Upper lobe of right lung (tissue), 1 donor: Measurements from ENCODE around the gene BCAR3. TPM values are rescaled to one million over a fixed set of nuclear protein-coding genes. Genes with fewer than 3 reads are reported as not detected.

Experiments used
- ATAC-seq: fragments of 200-7000 bp; cut with Tn5 transposase; one replicate; pipeline ENCODE4 v1.9.1; 2020; ENCODE audit warnings: mild to moderate bottlenecking, moderate library complexity
- DNase-seq: peaks from one replicate; pipeline ENCODE4 v3.0.0-alpha.2; 2020
- H3K27ac ChIP-seq: fragments of 200-600 bp; one replicate; pipeline ENCODE4 v1.8.0; 2022
- H3K27me3 ChIP-seq: fragments of 200-600 bp; one replicate; pipeline ENCODE4 v1.8.0; 2022; ENCODE audit warnings: mild to moderate bottlenecking
- H3K36me3 ChIP-seq: fragments of 200-600 bp; one replicate; pipeline ENCODE4 v1.8.0; 2022
- H3K4me1 ChIP-seq: fragments of 200-600 bp; one replicate; pipeline ENCODE4 v1.8.0; 2022
- H3K4me3 ChIP-seq: fragments of 200-600 bp; one replicate; pipeline ENCODE4 v1.8.0; 2022; ENCODE audit warnings: mild to moderate bottlenecking
- H3K9me3 ChIP-seq: fragments of 200-600 bp; one replicate; pipeline ENCODE4 v1.8.0; 2022
- CTCF ChIP-seq: fragments of 200-600 bp; IDR thresholded peaks from one replicate; pipeline ENCODE4 v1.8.0; 2022; ENCODE audit warnings: antibody characterized with exemption
- intact Hi-C: fragments of 100-400 bp; cut with DNase I; formaldehyde crosslinking; loops from one replicate; pipeline ENCODE4 v1.11.0; 2022
- total RNA-seq: library from RNA; stranded (reverse); fragmentation: NEBNext Ultra II Directional; extraction: Animal tissue kit (Norgen Biotek cat#: 25700); gene quantifications from one replicate; pipeline ENCODE4 v1.2.1, GENCODE V29; 2021
- donor health status: DM: no; HTN: yes; CAD: no; lungs with severe emphysema.

Gene BCAR3
- total RNA-seq, 1 donor from 2014 or later: 23.5 TPM

GRCh38 chr1:93621246-93621645 is 60.4 kb downstream of the BCAR3 start:
- Histone ChIP-seq H3K4me3 (no peak overlapping the region), H3K4me1 (peaks cover 22% of the 10 kb centered on the region), H3K27ac (no peak overlapping the region), H3K9me3 (no peaks in the 10 kb centered on the region), H3K36me3 (no peaks in the 10 kb centered on the region), H3K27me3 (no peaks in the 10 kb centered on the region)
- TF ChIP-seq CTCF: no peak
- ATAC-seq (no peak), DNase-seq (no peak)
- intact Hi-C loops: no loop called here

GRCh38 chr1:93620841-93621210 is 60.8 kb downstream of the BCAR3 start:
- Histone ChIP-seq H3K27me3 (no peaks in the 10 kb centered on the region), H3K36me3 (no peaks in the 10 kb centered on the region), H3K4me1 (peaks cover 24% of the 10 kb centered on the region), H3K9me3 (no peaks in the 10 kb centered on the region), H3K27ac (no peak overlapping the region), H3K4me3 (no peak overlapping the region)
- DNase-seq (no peak), ATAC-seq (peak; percentile 8)
- intact Hi-C loops: no loop called here
- no peak for TF ChIP-seq CTCF

- Histone ChIP-seq H3K4me1 (peaks cover 26% of the 10 kb centered on the region), H3K9me3 (no peaks in the 10 kb centered on the region), H3K27ac (no peak overlapping the region), H3K4me3 (no peak overlapping the region), H3K36me3 (no peaks in the 10 kb centered on the region), H3K27me3 (no peaks in the 10 kb centered on the region)
- no peak for ATAC-seq
- TF ChIP-seq CTCF: no peak
- intact Hi-C loops: no loop called here
- no peak for DNase-seq
Measured at GRCh38 chr1:93620172-93620840, 61.3 kb downstream of the BCAR3 start.

- H3K4me3 ChIP-seq: no peak overlapping the region
- DNase-seq: no peak
- no peak overlapping the region for H3K27ac ChIP-seq
- H3K4me1 ChIP-seq: peaks cover 25% of the 10 kb centered on the region
- H3K27me3 ChIP-seq: no peaks in the 10 kb centered on the region
- H3K36me3 ChIP-seq: no peaks in the 10 kb centered on the region
- no peak for TF ChIP-seq CTCF
- no peaks in the 10 kb centered on the region for H3K9me3 ChIP-seq
- intact Hi-C loops: no loop called here
- no peak for ATAC-seq
Measured at GRCh38 chr1:93619507-93620171, 62.0 kb downstream of the BCAR3 start.

GRCh38 chr1:93617670-93618499 is 63.8 kb downstream of the BCAR3 start:
- TF ChIP-seq CTCF: no peak
- Histone ChIP-seq H3K27me3 (no peaks in the 10 kb centered on the region), H3K27ac (peak overlapping the region; percentile 52), H3K4me1 (peaks cover 32% of the 10 kb centered on the region), H3K4me3 (no peak overlapping the region), H3K9me3 (no peaks in the 10 kb centered on the region), H3K36me3 (no peaks in the 10 kb centered on the region)
- intact Hi-C loops: no loop called here
- DNase-seq (no peak), ATAC-seq (peak; percentile 48)
